Right lobe of liver (tissue), 6 donors: Measurements from ENCODE around the gene REEP6. TPM values are rescaled to one million over a fixed set of nuclear protein-coding genes. Genes with fewer than 3 reads are reported as not detected.

ENCODE experiments used
- ATAC-seq, 4 donors: fragments of 200-7000 bp; cut with Tn5 transposase; one replicate each; pipeline ENCODE4 v1.9.1; 2020; ENCODE audit warnings: mild to moderate bottlenecking in 4 of 4, moderate library complexity in 4 of 4
- DNase-seq, 3 donors: peaks; one replicate each; pipeline ENCODE4 v3.0.0-alpha.2; 2020
- H3K27ac ChIP-seq, 3 donors: fragments of 200-600 bp; one replicate each; pipeline ENCODE4 v1.8.0; 2022
- H3K27me3 ChIP-seq, 2 donors: fragments of 200-600 bp; one replicate each; pipeline ENCODE4 v1.8.0; 2022
- H3K36me3 ChIP-seq, 4 donors: fragments of 200-600 bp; sonication (generic) in 1 of 4; one replicate each; pipeline versions ENCODE4 v1.5.1 to v1.8.0; 2017 to 2022; ENCODE audit warnings: control low read depth in 1 of 4
- H3K4me1 ChIP-seq, 4 donors: fragments of 200-600 bp; sonication (generic) in 1 of 4; one replicate each; pipeline versions ENCODE4 v1.5.1 to v1.8.0; 2017 to 2022; ENCODE audit warnings: control low read depth in 1 of 4
- H3K4me3 ChIP-seq, 3 donors: fragments of 200-600 bp; one replicate each; pipeline ENCODE4 v1.8.0; 2022
- H3K9me3 ChIP-seq, 4 donors: fragments of 200-600 bp; sonication (generic) in 1 of 4; one replicate each; pipeline versions ENCODE4 v1.5.1 to v1.8.0; 2017 to 2022; ENCODE audit warnings: control low read depth in 1 of 4
- CTCF ChIP-seq, 4 donors: fragments of 200-600 bp in 3 of 4; fragments of 450-650 bp in 1 of 4; IDR thresholded peaks; one replicate each; pipeline versions ENCODE4 v1.5.1 to v1.8.0; 2016 to 2022; ENCODE audit warnings: antibody characterized with exemption in 4 of 4, mild to moderate bottlenecking in 2 of 4
- POLR2A ChIP-seq: fragments of 450-650 bp; IDR thresholded peaks from one replicate; pipeline ENCODE4 v1.6.1; 2017; ENCODE audit warnings: antibody characterized with exemption, mild to moderate bottlenecking
- WGBS: methylation state at CpG from one replicate; pipeline ENCODE4 v1.1.6; 2018; ENCODE audit warnings: low coverage, low lambda C conversion rate; ENCODE audit not compliant: insufficient coverage; ENCODE audit errors: missing lambda C conversion rate; 5-methylcytosine and 5-hydroxymethylcytosine counted together
- intact Hi-C, 2 donors: fragments of 100-400 bp; cut with DNase I; formaldehyde crosslinking; loops; one replicate each; pipeline versions ENCODE4 v1.11.2 to v1.14.1; 2022
- total RNA-seq, 6 experiments: library from RNA; depleted of rRNA in 2 of 6; stranded (reverse); fragments of >200 nt in 2 of 6; fragmentation: NEBNext Ultra II Directional in 3 of 6; extraction: Animal tissue kit (Norgen Biotek cat#: 25700) in 3 of 6; gene quantifications; one replicate each; pipeline versions ENCODE4 v1.1.0 to v1.2.4, GENCODE V29; 2016 to 2023
- donor health status: DM: no; HTN: yes; CAD: no.
- donor health status: DM: no; HTN: no; CAD: no.
- donor health status: DM: no; HTN: no; CAD: no.
- donor health status: DM: no; HTN: yes; CAD: no.
- donor health status: DM: no; HTN: yes; CAD: no.

REEP6 gene
- total RNA-seq, 6 experiments from 2014 or later: 113 to 218 (median 177) TPM

GRCh38 chr19:1455336-1456120, 35.5 kb upstream of the REEP6 start:
- ATAC-seq (peak; percentile 58 to 69 (median 62)), DNase-seq (peak in 1 of 3 donors; percentile 59)
- TF ChIP-seq CTCF (IDR thresholded peaks at IDR 0.05) (no peak), POLR2A (no peak)
- WGBS: 2% methylated on average over 26 of the region's 42 CpGs
- Histone ChIP-seq H3K9me3 (no peaks in the 10 kb centered on the region), H3K4me3 (no peak overlapping the region), H3K27ac (no peak overlapping the region), H3K4me1 (no peaks in the 10 kb centered on the region), H3K27me3 (peaks cover 0 to 24% of the 10 kb centered on the region in 2 donors), H3K36me3 (no peaks in the 10 kb centered on the region)
- intact Hi-C loops: loop anchor here in 1 of 2 donors (10.0 kb wide), 1 partner anchor 59 kb away; the partner anchor contains the start of gene ADAMTSL5

GRCh38 chr19:1456121-1456900, 34.7 kb upstream of the REEP6 start:
- no peak for DNase-seq

GRCh38 chr19:1457031-1457739, 33.8 kb upstream of the REEP6 start:
- Histone ChIP-seq H3K9me3 (no peaks in the 10 kb centered on the region), H3K27me3 (peaks cover 0 to 18% of the 10 kb centered on the region in 2 donors), H3K4me1 (no peaks in the 10 kb centered on the region), H3K36me3 (no peaks in the 10 kb centered on the region), H3K4me3 (no peak overlapping the region), H3K27ac (no peak overlapping the region)
- TF ChIP-seq POLR2A: no peak
- TF ChIP-seq CTCF (IDR thresholded peaks at IDR 0.05): no peak
- DNase-seq (no peak), ATAC-seq (peak in 1 of 4 donors; percentile 6)
- intact Hi-C loops: loop anchor here in 1 of 2 donors (10.0 kb wide), 1 partner anchor 58 kb away; the partner anchor contains the start of gene ADAMTSL5
- WGBS: 18% methylated on average over 14 of the region's 48 CpGs

More at GRCh38 chr19:1456121-1456900, 34.7 kb upstream of the REEP6 start:
- Histone ChIP-seq H3K36me3 (no peaks in the 10 kb centered on the region), H3K4me3 (no peak overlapping the region), H3K4me1 (no peaks in the 10 kb centered on the region), H3K27ac (no peak overlapping the region), H3K27me3 (peaks cover 0 to 21% of the 10 kb centered on the region in 2 donors), H3K9me3 (no peaks in the 10 kb centered on the region)
- intact Hi-C loops: loop anchor here in 1 of 2 donors (10.0 kb wide), 1 partner anchor 58 kb away; the partner anchor contains the start of gene ADAMTSL5
- WGBS: no CpG with 5 or more reads among the region's 43 CpGs
- TF ChIP-seq CTCF (IDR thresholded peaks at IDR 0.05) (no peak), POLR2A (no peak)
- no peak for ATAC-seq

- H3K4me3 ChIP-seq: no peak overlapping the region
- TF ChIP-seq POLR2A: no peak
- no peak for TF ChIP-seq CTCF (IDR thresholded peaks at IDR 0.05)
- H3K27me3 ChIP-seq: peaks cover 0 to 18% of the 10 kb centered on the region in 2 donors
- H3K9me3 ChIP-seq: no peaks in the 10 kb centered on the region
- H3K27ac ChIP-seq: no peak overlapping the region
- no peaks in the 10 kb centered on the region for H3K36me3 ChIP-seq
- intact Hi-C loops: loop anchor here in 1 of 2 donors (10.0 kb wide), 1 partner anchor 57 kb away; the partner anchor contains the start of gene ADAMTSL5
- WGBS: 89% methylated on average over 3 of the region's 16 CpGs
- ATAC-seq (no peak), DNase-seq (no peak)
- H3K4me1 ChIP-seq: no peaks in the 10 kb centered on the region
These were observed 33.1 kb upstream of the REEP6 start for GRCh38 chr19:1457892-1458291.
